ENCODE measurements around the gene MRPL52. TPM values are rescaled to one million over a fixed set of nuclear protein-coding genes. Genes with fewer than 3 reads are reported as not detected.

MRPL52 gene
- total RNA-seq, 2 donors from 2014 or later, result 192 to 204 TPM

GRCh38 chr14:22864979-22865378, 35.3 kb downstream of the MRPL52 start:
- peaks cover 2% of the 10 kb centered on the region for H3K4me1 Mint-ChIP-seq
- Histone ChIP-seq H3K4me1 (ENCODE audit: control insufficient read depth, insufficient read depth, low read length) (no peaks in the 10 kb centered on the region), H3K9ac (ENCODE audit: extremely low read depth, low read length, poor library complexity, severe bottlenecking) (no peak overlapping the region), H3K27me3 (ENCODE audit: control insufficient read depth, insufficient read depth, low read length, poor library complexity, severe bottlenecking) (no peaks in the 10 kb centered on the region), H3K4me3 (ENCODE audit: low read length) (no peak overlapping the region), H3K36me3 (ENCODE audit: control insufficient read depth, insufficient read depth, low read length) (no peaks in the 10 kb centered on the region), H3K9me3 (ENCODE audit: control insufficient read depth, low read length) (no peaks in the 10 kb centered on the region), H3K27ac (ENCODE audit: low read depth, low read length) (no peak overlapping the region)
- DNase-seq, result no peak
- WGBS, 2 experiments (ENCODE audit: insufficient coverage in 1 of 2, insufficient read length in 1 of 2), result 92 to 94% methylated on average over 4 of the region's 4 CpGs
- H3K27ac Mint-ChIP-seq, result peak overlapping the region; percentile 27
- no peaks in the 10 kb centered on the region for H3K9me3 Mint-ChIP-seq
- TF ChIP-seq CTCF (conservative IDR thresholded peaks at IDR 0.05), result no peak
- H3K4me3 Mint-ChIP-seq, result no peak overlapping the region
- H3K27me3 Mint-ChIP-seq (ENCODE audit: insufficient read depth), result no peaks in the 10 kb centered on the region
- no peaks in the 10 kb centered on the region for H3K36me3 Mint-ChIP-seq (ENCODE audit: low read depth)

- WGBS, 2 experiments (ENCODE audit: insufficient coverage in 1 of 2, insufficient read length in 1 of 2), result 78 to 100% methylated on average over 1 to 5 of the region's 6 CpGs
- H3K9me3 Mint-ChIP-seq, result no peaks in the 10 kb centered on the region
- H3K9ac ChIP-seq (ENCODE audit: extremely low read depth, low read length, poor library complexity, severe bottlenecking), result no peak overlapping the region
- no peaks in the 10 kb centered on the region for H3K36me3 ChIP-seq (ENCODE audit: control insufficient read depth, insufficient read depth, low read length)
- no peaks in the 10 kb centered on the region for H3K27me3 Mint-ChIP-seq (ENCODE audit: insufficient read depth)
- no peak overlapping the region for H3K27ac ChIP-seq (ENCODE audit: low read depth, low read length)
- H3K4me1 Mint-ChIP-seq, result peaks cover 6% of the 10 kb centered on the region
- DNase-seq, result peak; percentile 95
- H3K27me3 ChIP-seq (ENCODE audit: control insufficient read depth, insufficient read depth, low read length, poor library complexity, severe bottlenecking), result no peaks in the 10 kb centered on the region
- H3K4me3 ChIP-seq (ENCODE audit: low read length), result no peak overlapping the region
- TF ChIP-seq CTCF (conservative IDR thresholded peaks at IDR 0.05), result peak; percentile 86
- H3K9me3 ChIP-seq (ENCODE audit: control insufficient read depth, low read length), result no peaks in the 10 kb centered on the region
- no peaks in the 10 kb centered on the region for H3K36me3 Mint-ChIP-seq (ENCODE audit: low read depth)
- H3K4me3 Mint-ChIP-seq, result no peak overlapping the region
- H3K4me1 ChIP-seq (ENCODE audit: control insufficient read depth, insufficient read depth, low read length), result no peaks in the 10 kb centered on the region
- H3K27ac Mint-ChIP-seq, result peak overlapping the region; percentile 27
These were observed 36.0 kb downstream of the MRPL52 start for GRCh38 chr14:22865424-22866405.

- Mint-ChIP-seq H3K4me3 (no peak overlapping the region), H3K27ac (no peak overlapping the region), H3K27me3 (ENCODE audit: insufficient read depth) (no peaks in the 10 kb centered on the region), H3K9me3 (no peaks in the 10 kb centered on the region), H3K4me1 (peaks cover 12% of the 10 kb centered on the region), H3K36me3 (ENCODE audit: low read depth) (no peaks in the 10 kb centered on the region)
- Histone ChIP-seq H3K4me1 (ENCODE audit: control insufficient read depth, insufficient read depth, low read length) (no peaks in the 10 kb centered on the region), H3K4me3 (ENCODE audit: low read length) (no peak overlapping the region), H3K27ac (ENCODE audit: low read depth, low read length) (no peak overlapping the region), H3K36me3 (ENCODE audit: control insufficient read depth, insufficient read depth, low read length) (no peaks in the 10 kb centered on the region), H3K9ac (ENCODE audit: extremely low read depth, low read length, poor library complexity, severe bottlenecking) (no peak overlapping the region), H3K9me3 (ENCODE audit: control insufficient read depth, low read length) (no peaks in the 10 kb centered on the region), H3K27me3 (ENCODE audit: control insufficient read depth, insufficient read depth, low read length, poor library complexity, severe bottlenecking) (no peaks in the 10 kb centered on the region)
- no peak for TF ChIP-seq CTCF (conservative IDR thresholded peaks at IDR 0.05)
- WGBS, 2 experiments (ENCODE audit: insufficient coverage in 1 of 2, insufficient read length in 1 of 2), result 97% methylated on average over 5 of the region's 5 CpGs
- no peak for DNase-seq
These were observed 37.2 kb downstream of the MRPL52 start for GRCh38 chr14:22866874-22867273.
